Vagina (tissue), 2 donors: ENCODE results near the gene DEDD. TPM values are rescaled to one million over a fixed set of nuclear protein-coding genes. Genes with fewer than 3 reads are reported as not detected.

Experiments
- DNase-seq, 2 donors: peaks; one replicate each; pipeline ENCODE4 v3.0.0-alpha.2; 2017; ENCODE audit errors: extremely low spot score in 2 of 2
- H3K27ac ChIP-seq: fragments of 200-600 bp; sonication (generic); one replicate; pipeline ENCODE4 v1.5.1; 2019
- H3K27me3 ChIP-seq: fragments of 200-600 bp; sonication (generic); one replicate; pipeline ENCODE4 v1.5.1; 2019
- H3K36me3 ChIP-seq, 2 donors: fragments of 200-600 bp; sonication (generic); one replicate each; pipeline ENCODE4 v1.5.1; 2017 to 2019
- H3K4me1 ChIP-seq: fragments of 200-600 bp; sonication (generic); one replicate; pipeline ENCODE4 v1.5.1; 2019
- H3K4me3 ChIP-seq, 2 donors: fragments of 200-600 bp; sonication (generic); 1 replicate in 1 of 2; 2 replicates in 1 of 2; pipeline ENCODE4 v1.5.1; 2016 to 2019
- H3K9me3 ChIP-seq: fragments of 200-600 bp; sonication (generic); one replicate; pipeline ENCODE4 v1.5.1; 2019
- CTCF ChIP-seq, 3 experiments: fragments of 450-650 bp in 2 of 3; fragments of 200-600 bp in 1 of 3; sonication (generic) in 1 of 3; IDR thresholded peaks; one replicate each; pipeline ENCODE4 v1.5.1; 2017 to 2019; ENCODE audit warnings: antibody characterized with exemption in 3 of 3, mild to moderate bottlenecking in 2 of 3, moderate library complexity in 2 of 3
- POLR2A ChIP-seq, 2 donors: fragments of 450-650 bp; IDR thresholded peaks; one replicate each; pipeline ENCODE4 v1.6.1; 2017; ENCODE audit warnings: antibody characterized with exemption in 2 of 2, mild to moderate bottlenecking in 2 of 2, moderate library complexity in 2 of 2
- POLR2AphosphoS5 ChIP-seq, 2 donors: sonication (generic); formaldehyde crosslinking; IDR thresholded peaks; one replicate each; pipeline ENCODE4 v1.9.0; 2017; ENCODE audit warnings: antibody characterized with exemption in 2 of 2, mild to moderate bottlenecking in 2 of 2, low read depth in 1 of 2; ENCODE audit not compliant: insufficient read depth in 1 of 2
- intact Hi-C: fragments of 100-400 bp; cut with DNase I; formaldehyde crosslinking; loops from one replicate; pipeline ENCODE4 v1.15.1; 2023
- total RNA-seq: library from RNA; depleted of rRNA; stranded (reverse); fragments of >200 nt; gene quantifications from one replicate; pipeline ENCODE4 v1.2.3, GENCODE V29; 2016

The DEDD gene
- total RNA-seq, 1 donor from 2014 or later: 42.0 TPM

- no peak overlapping the region for H3K4me3 ChIP-seq
- TF ChIP-seq POLR2AphosphoS5 (IDR thresholded peaks at IDR 0.05; ENCODE audit: insufficient read depth in 1 of 2, low read depth in 1 of 2): no peak
- no peak for TF ChIP-seq POLR2A (IDR thresholded peaks at IDR 0.05)
- TF ChIP-seq CTCF (IDR thresholded peaks at IDR 0.05): no peak
- intact Hi-C loops: no loop called here
- H3K4me1 ChIP-seq: peaks cover 21% of the 10 kb centered on the region
- H3K27me3 ChIP-seq: no peaks in the 10 kb centered on the region
- H3K9me3 ChIP-seq: no peaks in the 10 kb centered on the region
- no peak overlapping the region for H3K27ac ChIP-seq
- H3K36me3 ChIP-seq: no peaks in the 10 kb centered on the region
- DNase-seq: no peak
Observed at GRCh38 chr1:161111527-161111926, 20.9 kb downstream of the DEDD start.

- H3K27me3 ChIP-seq: no peaks in the 10 kb centered on the region
- H3K9me3 ChIP-seq: no peaks in the 10 kb centered on the region
- no peak overlapping the region for H3K4me3 ChIP-seq
- peaks cover 16% of the 10 kb centered on the region for H3K4me1 ChIP-seq
- H3K36me3 ChIP-seq: no peaks in the 10 kb centered on the region
- intact Hi-C loops: no loop called here
- no peak for TF ChIP-seq POLR2A (IDR thresholded peaks at IDR 0.05)
- no peak overlapping the region for H3K27ac ChIP-seq
- DNase-seq: no peak
Observed at GRCh38 chr1:161111117-161111516, 21.4 kb downstream of the DEDD start.

GRCh38 chr1:161106431-161106830 lies 26.0 kb downstream of the DEDD start:
- Histone ChIP-seq H3K4me3 (no peak overlapping the region), H3K4me1 (no peaks in the 10 kb centered on the region), H3K36me3 (peaks cover 0 to under 1% of the 10 kb centered on the region in 2 donors), H3K27me3 (no peaks in the 10 kb centered on the region), H3K9me3 (no peaks in the 10 kb centered on the region), H3K27ac (no peak overlapping the region)
- intact Hi-C loops: no loop called here
- no peak for TF ChIP-seq POLR2A (IDR thresholded peaks at IDR 0.05)
- TF ChIP-seq POLR2AphosphoS5 (IDR thresholded peaks at IDR 0.05; ENCODE audit: insufficient read depth in 1 of 2, low read depth in 1 of 2): no peak
- TF ChIP-seq CTCF (IDR thresholded peaks at IDR 0.05): no peak
- no peak for DNase-seq

GRCh38 chr1:161100556-161100955 lies 31.9 kb downstream of the DEDD start:
- TF ChIP-seq POLR2AphosphoS5 (IDR thresholded peaks at IDR 0.05; ENCODE audit: insufficient read depth in 1 of 2, low read depth in 1 of 2) (no peak), CTCF (IDR thresholded peaks at IDR 0.05) (no peak), POLR2A (IDR thresholded peaks at IDR 0.05) (no peak)
- H3K4me1 ChIP-seq: peaks cover 16% of the 10 kb centered on the region
- DNase-seq: no peak
- H3K36me3 ChIP-seq: peaks cover 0 to 15% of the 10 kb centered on the region in 2 donors
- H3K27ac ChIP-seq: no peak overlapping the region
- H3K27me3 ChIP-seq: no peaks in the 10 kb centered on the region
- no peaks in the 10 kb centered on the region for H3K9me3 ChIP-seq
- intact Hi-C loops: no loop called here
- H3K4me3 ChIP-seq: no peak overlapping the region

GRCh38 chr1:161099090-161099802 lies 33.2 kb downstream of the DEDD start:
- TF ChIP-seq POLR2AphosphoS5 (IDR thresholded peaks at IDR 0.05; ENCODE audit: insufficient read depth in 1 of 2, low read depth in 1 of 2): no peak
- TF ChIP-seq POLR2A (IDR thresholded peaks at IDR 0.05): no peak
- TF ChIP-seq CTCF (IDR thresholded peaks at IDR 0.05): no peak
- Histone ChIP-seq H3K27ac (no peak overlapping the region), H3K4me3 (peak overlapping the region; percentile 43 to 52), H3K36me3 (peaks cover 0 to 15% of the 10 kb centered on the region in 2 donors), H3K4me1 (peaks cover 16% of the 10 kb centered on the region), H3K9me3 (no peaks in the 10 kb centered on the region), H3K27me3 (no peaks in the 10 kb centered on the region)
- intact Hi-C loops: loop anchor here (5.0 to 10.0 kb wide), 2 partner anchors 52 to 104 kb away; partner anchors contain the start of gene USF1
- DNase-seq: no peak
